Activated T-cell treated with anti-CD3 and anti-CD28 coated beads, Interleukin-2, amount 50 U/mL, for 72 hours (primary cell): Measurements from ENCODE around the gene MEF2B. TPM values are rescaled to one million over a fixed set of nuclear protein-coding genes. Genes with fewer than 3 reads are reported as not detected.

ENCODE experiments used
- ATAC-seq, 2 donors: fragments of 150-1000 bp; cut with Tn5 transposase; replicated peaks in 1 of 2; 2 replicates each; pipeline ENCODE4 v1.10.0; 2021; ENCODE audit warnings: moderate library complexity in 2 of 2, mild to moderate bottlenecking in 1 of 2
- DNase-seq, 2 donors: peaks; one replicate each; pipeline ENCODE4 v3.0.0; 2021 to 2022; ENCODE audit warnings: mixed read lengths in 1 of 2
- H3K27ac Mint-ChIP-seq: one replicate; pipeline ENCODE4 v1.8.0; 2022; ENCODE audit warnings: mild to moderate bottlenecking, moderate library complexity, mixed read lengths
- H3K27me3 Mint-ChIP-seq: one replicate; pipeline ENCODE4 v1.8.0; 2022; ENCODE audit warnings: low read depth, mixed read lengths
- H3K36me3 Mint-ChIP-seq, 2 donors: one replicate each; pipeline ENCODE4 v1.8.0; 2022; ENCODE audit warnings: mixed read lengths in 2 of 2, mild to moderate bottlenecking in 1 of 2; ENCODE audit not compliant: insufficient read depth in 2 of 2
- H3K4me1 Mint-ChIP-seq: one replicate; pipeline ENCODE4 v1.8.0; 2022; ENCODE audit warnings: low read depth, mixed read lengths
- H3K4me3 Mint-ChIP-seq, 2 donors: one replicate each; pipeline ENCODE4 v1.8.0; 2022; ENCODE audit warnings: mild to moderate bottlenecking in 2 of 2, mixed read lengths in 2 of 2, moderate library complexity in 2 of 2
- H3K9me3 Mint-ChIP-seq, 2 donors: one replicate each; pipeline ENCODE4 v1.8.0; 2022; ENCODE audit warnings: mixed read lengths in 2 of 2
- total RNA-seq, 2 donors: library from RNA; stranded (reverse); gene quantifications; one replicate each; pipeline ENCODE4 v1.2.3, GENCODE V29; 2022

Gene MEF2B
- total RNA-seq, 2 donors from 2014 or later: 2.1 to 6.4 TPM

- no peak for DNase-seq
- no peak overlapping the region for H3K4me3 Mint-ChIP-seq
- peaks cover 0 to 2% of the 10 kb centered on the region in 2 donors for H3K36me3 Mint-ChIP-seq
Observed at GRCh38 chr19:19205416-19206410, 35.6 kb upstream of the MEF2B start.

DNA sequence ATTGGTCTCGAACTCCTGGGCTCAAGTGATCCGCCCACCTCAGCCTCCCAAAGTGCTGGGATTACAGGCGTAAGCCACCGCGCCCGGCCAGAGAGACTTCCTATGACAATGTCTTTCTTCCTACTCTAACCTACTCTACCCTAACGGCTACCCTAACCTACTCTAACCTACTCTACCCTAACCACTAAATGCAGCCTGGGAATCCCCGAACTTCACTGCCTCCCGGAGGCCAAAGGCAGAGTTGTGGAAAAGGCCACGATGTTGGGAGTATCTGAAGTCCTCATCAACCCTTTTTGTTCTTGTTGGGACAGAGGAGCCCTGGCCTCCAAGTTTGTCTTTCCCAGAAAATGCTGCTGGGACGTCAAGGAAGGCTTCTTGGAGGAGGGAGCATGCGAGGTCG lies 34.1 kb upstream of the MEF2B start:
- Mint-ChIP-seq H3K27ac (no peak overlapping the region), H3K27me3 (no peaks in the 10 kb centered on the region), H3K36me3 (peaks cover 0 to 2% of the 10 kb centered on the region in 2 donors), H3K9me3 (peaks cover 0 to 6% of the 10 kb centered on the region in 2 donors), H3K4me1 (peaks cover 41% of the 10 kb centered on the region), H3K4me3 (peak overlapping the region; percentile 90 to 95)
- ATAC-seq: no peak
- DNase-seq: no peak

More at GRCh38 chr19:19205416-19206410, 35.6 kb upstream of the MEF2B start:
- Mint-ChIP-seq H3K27me3 (peaks cover 9% of the 10 kb centered on the region), H3K27ac (no peak overlapping the region), H3K9me3 (peaks cover 0 to 6% of the 10 kb centered on the region in 2 donors), H3K4me1 (peaks cover 41% of the 10 kb centered on the region)
- no peak for ATAC-seq

DNA sequence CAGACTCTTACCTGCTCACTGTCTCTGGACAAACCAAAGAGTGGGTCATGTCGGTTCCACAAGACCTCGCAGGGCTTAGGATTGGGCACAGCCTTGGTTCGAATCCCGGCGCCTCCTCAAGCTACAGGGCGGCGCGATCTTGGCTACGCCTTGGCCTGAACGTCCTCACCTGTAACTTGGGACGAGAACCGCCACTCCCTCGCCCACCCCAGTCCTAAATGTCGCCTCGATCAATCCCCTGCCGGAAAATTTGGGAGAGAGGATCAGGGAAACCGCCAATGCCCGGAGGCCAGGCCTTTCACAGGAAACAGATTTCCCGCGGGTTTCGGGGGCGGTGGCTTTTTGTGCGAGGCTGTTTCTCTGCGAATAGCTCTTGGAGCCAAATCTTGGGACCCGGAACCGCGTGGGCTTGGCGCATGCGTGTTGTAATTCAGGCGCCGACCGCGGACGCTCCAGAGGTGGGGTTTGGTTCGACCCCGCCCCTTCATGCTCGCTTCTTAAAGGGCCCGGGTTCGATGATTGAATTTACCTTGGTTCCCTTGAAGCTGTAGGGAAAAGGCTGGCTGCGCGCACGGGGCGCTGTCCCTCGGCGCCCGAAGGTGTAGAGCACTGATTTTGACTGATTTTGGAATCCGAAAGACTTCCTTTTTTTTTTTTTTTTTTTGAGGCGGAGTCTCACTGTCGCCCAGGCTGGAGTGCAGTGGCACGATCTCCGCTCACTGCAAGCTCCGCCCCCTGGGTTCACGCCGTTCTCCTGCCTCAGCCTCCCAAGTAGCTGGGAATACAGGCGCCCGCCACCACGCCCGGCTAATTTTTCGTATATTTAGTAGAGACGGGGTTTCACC lies 33.2 kb upstream of the MEF2B start, which contains the start of gene NR2C2AP:
Gene NR2C2AP, minus strand, starts transcription at position 403 of the 845 bp plus-strand sequence. Its CDS starts 354 bp downstream, at position 49.
- H3K9me3 Mint-ChIP-seq: peaks cover 0 to 6% of the 10 kb centered on the region in 2 donors
- H3K4me1 Mint-ChIP-seq: peaks cover 41% of the 10 kb centered on the region
- no peaks in the 10 kb centered on the region for H3K27me3 Mint-ChIP-seq
- ATAC-seq (peak; percentile 91 to 92), DNase-seq (peak; percentile 93)
- peak within 1 kb of the TSS; percentile 90 to 95 for H3K4me3 Mint-ChIP-seq
- H3K27ac Mint-ChIP-seq: peak within 1 kb of the TSS; percentile 86
- H3K36me3 Mint-ChIP-seq: peaks cover 2 to 5% of the 10 kb centered on the region in 2 donors

- Mint-ChIP-seq H3K36me3 (peaks cover 2 to 5% of the 10 kb centered on the region in 2 donors), H3K4me3 (peak overlapping the region; percentile 90 to 95), H3K4me1 (peaks cover 38% of the 10 kb centered on the region), H3K27me3 (no peaks in the 10 kb centered on the region), H3K27ac (peak overlapping the region; percentile 86), H3K9me3 (peaks cover 0 to 4% of the 10 kb centered on the region in 2 donors)
- DNase-seq: no peak
- ATAC-seq: no peak
Observed at GRCh38 chr19:19202707-19203011, 32.6 kb upstream of the MEF2B start.

- Mint-ChIP-seq H3K4me3 (peak overlapping the region; percentile 90 to 95), H3K27ac (peak overlapping the region; percentile 86), H3K9me3 (no peaks in the 10 kb centered on the region), H3K36me3 (peaks cover 2 to 5% of the 10 kb centered on the region in 2 donors), H3K27me3 (no peaks in the 10 kb centered on the region), H3K4me1 (peaks cover 32% of the 10 kb centered on the region)
- ATAC-seq (no peak), DNase-seq (no peak)
Observed at GRCh38 chr19:19201697-19202630, 31.9 kb upstream of the MEF2B start.

DNA sequence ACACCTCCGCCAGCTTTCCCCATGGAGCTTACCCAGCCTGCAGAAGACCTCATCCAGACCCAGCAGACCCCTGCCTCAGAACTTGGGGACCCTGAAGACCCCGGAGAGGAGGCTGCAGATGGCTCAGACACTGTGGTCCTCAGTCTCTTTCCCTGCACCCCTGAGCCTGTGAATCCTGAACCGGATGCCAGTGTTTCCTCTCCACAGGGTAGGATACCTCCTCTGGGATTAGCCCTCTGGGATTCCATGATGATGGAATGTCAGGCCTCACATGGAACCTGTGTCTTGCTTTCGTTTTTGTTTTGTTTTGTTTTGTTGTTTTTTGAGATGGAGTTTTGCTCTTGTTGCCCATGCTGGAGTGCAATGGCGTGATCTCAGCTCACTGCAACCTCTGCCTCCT lies 23.9 kb upstream of the MEF2B start:
- ATAC-seq: no peak
- DNase-seq: no peak
- no peaks in the 10 kb centered on the region for H3K9me3 Mint-ChIP-seq
- peak overlapping the region; percentile 99 for H3K27ac Mint-ChIP-seq
- H3K36me3 Mint-ChIP-seq: peaks cover 0 to 10% of the 10 kb centered on the region in 2 donors
- no peaks in the 10 kb centered on the region for H3K27me3 Mint-ChIP-seq
- H3K4me3 Mint-ChIP-seq: peak overlapping the region; percentile 93 to 96
- peaks cover 51% of the 10 kb centered on the region for H3K4me1 Mint-ChIP-seq

- ATAC-seq (no peak), DNase-seq (no peak)
- Mint-ChIP-seq H3K36me3 (peaks cover 0 to 7% of the 10 kb centered on the region in 2 donors), H3K27me3 (no peaks in the 10 kb centered on the region), H3K4me1 (peaks cover 51% of the 10 kb centered on the region), H3K27ac (peak overlapping the region; percentile 99), H3K4me3 (peak overlapping the region; percentile 93 to 96), H3K9me3 (no peaks in the 10 kb centered on the region)
Observed at GRCh38 chr19:19192910-19193423, 22.9 kb upstream of the MEF2B start.

DNA sequence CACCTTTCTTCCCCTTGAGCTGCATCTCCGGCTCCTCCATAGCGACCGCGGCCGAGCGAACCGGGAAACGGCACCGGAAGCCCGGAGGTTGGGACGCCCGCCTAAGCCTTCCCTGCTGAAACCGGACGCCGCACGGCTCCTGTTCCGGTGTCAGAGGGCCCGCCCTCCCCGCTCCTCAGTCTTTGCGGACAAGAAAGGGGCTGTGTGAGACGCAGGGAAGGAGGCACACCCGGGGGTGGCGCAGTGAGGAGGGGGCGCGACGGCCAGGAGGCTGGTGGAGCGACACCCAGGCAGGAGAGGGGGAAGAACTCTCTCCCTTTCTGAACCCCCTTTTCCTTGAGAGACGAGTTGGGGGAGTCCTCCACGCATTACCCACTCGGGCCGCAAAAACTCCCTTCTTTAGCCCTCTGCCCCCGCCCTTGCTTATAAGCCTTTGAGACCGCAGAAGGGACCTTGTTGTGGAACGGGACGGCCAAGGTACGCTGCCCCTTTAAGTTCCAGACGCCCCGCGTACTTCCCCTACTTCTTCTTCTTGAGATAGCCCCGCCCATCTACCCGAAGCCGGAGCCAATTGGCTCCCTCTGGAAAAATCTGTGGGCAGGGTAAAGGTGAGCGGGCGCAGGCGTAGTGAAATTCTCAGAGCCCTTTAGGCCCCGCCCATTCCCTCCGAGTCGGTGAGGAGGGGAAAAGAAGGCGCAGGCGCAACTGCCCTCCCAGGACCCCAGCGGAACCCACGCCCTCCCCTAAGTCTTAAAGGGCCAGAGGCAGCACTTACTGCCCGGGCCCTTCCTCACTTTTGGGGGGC lies 22.2 kb upstream of the MEF2B start, which contains the start of the genes BORCS8 and RFXANK:
Gene BORCS8, minus strand, starts transcription at position 75 of the 805 bp plus-strand sequence. Its CDS starts 35 bp downstream, at position 40.
Gene RFXANK, plus strand, starts transcription at position 181 of the 805 bp plus-strand sequence. CDS start 1,689 bp downstream, outside the sequence.
- H3K4me3 Mint-ChIP-seq: peak within 1 kb of the TSS; percentile 93 to 96
- ATAC-seq (peak; percentile 88 to 90), DNase-seq (peak; percentile 98 to 99)
- H3K9me3 Mint-ChIP-seq: no peaks in the 10 kb centered on the region
- H3K27me3 Mint-ChIP-seq: no peaks in the 10 kb centered on the region
- H3K27ac Mint-ChIP-seq: peak within 1 kb of the TSS; percentile 99
- H3K4me1 Mint-ChIP-seq: peaks cover 51% of the 10 kb centered on the region
- peaks cover 0 to 7% of the 10 kb centered on the region in 2 donors for H3K36me3 Mint-ChIP-seq

DNA sequence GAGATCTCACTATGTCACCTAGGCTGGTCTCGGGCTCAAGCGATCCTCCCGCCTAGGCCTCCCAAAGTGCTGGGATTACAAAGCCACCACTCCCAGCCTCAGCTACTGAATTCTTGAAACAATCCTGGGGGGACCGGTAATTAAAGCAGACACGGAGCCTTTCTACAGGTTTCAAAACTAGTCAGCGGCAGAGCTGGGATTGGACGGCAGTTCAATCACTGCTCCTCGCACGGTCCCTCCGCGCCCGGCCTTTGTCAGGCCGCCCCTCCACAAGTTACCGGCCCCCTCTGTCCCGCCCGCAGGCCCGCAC lies 21.7 kb upstream of the MEF2B start:
- Mint-ChIP-seq H3K4me1 (peaks cover 55% of the 10 kb centered on the region), H3K27ac (peak overlapping the region; percentile 99), H3K4me3 (peak overlapping the region; percentile 93 to 96), H3K9me3 (peaks cover under 1 to 2% of the 10 kb centered on the region in 2 donors), H3K36me3 (peaks cover 1 to 11% of the 10 kb centered on the region in 2 donors), H3K27me3 (no peaks in the 10 kb centered on the region)
- no peak for ATAC-seq
- no peak for DNase-seq

DNA sequence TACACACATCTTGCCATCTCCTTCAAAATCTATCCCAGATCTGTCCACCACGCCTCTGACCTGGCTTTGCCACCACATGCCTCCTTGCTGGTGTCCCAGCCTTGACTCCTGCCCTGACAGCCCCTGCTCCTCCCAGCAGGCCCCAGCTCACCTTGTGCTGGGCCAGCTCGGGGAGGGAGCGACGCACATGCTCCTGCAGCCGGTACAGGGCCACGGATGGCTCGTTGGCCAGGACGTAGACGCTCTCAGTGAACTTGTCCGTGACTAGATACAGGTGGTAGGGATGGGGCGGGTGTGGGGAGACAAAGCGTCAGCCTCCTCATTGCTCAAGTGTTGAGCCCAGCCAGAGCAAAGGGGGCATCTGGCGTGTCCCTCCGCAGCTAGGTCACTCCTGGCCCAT lies 16.7 kb upstream of the MEF2B start:
- H3K4me3 Mint-ChIP-seq: no peak overlapping the region
- DNase-seq (no peak), ATAC-seq (no peak)
- H3K36me3 Mint-ChIP-seq: peaks cover 9 to 19% of the 10 kb centered on the region in 2 donors
- H3K27me3 Mint-ChIP-seq: no peaks in the 10 kb centered on the region
- no peak overlapping the region for H3K27ac Mint-ChIP-seq
- peaks cover 4 to 8% of the 10 kb centered on the region in 2 donors for H3K9me3 Mint-ChIP-seq
- peaks cover 40% of the 10 kb centered on the region for H3K4me1 Mint-ChIP-seq
